ENCODE results near the gene RTTN. TPM values are rescaled to one million over a fixed set of nuclear protein-coding genes. Genes with fewer than 3 reads are reported as not detected.

RTTN gene
- total RNA-seq, 6 experiments from 2014 or later, result 7.7 to 15.9 (median 11.7) TPM

DNA sequence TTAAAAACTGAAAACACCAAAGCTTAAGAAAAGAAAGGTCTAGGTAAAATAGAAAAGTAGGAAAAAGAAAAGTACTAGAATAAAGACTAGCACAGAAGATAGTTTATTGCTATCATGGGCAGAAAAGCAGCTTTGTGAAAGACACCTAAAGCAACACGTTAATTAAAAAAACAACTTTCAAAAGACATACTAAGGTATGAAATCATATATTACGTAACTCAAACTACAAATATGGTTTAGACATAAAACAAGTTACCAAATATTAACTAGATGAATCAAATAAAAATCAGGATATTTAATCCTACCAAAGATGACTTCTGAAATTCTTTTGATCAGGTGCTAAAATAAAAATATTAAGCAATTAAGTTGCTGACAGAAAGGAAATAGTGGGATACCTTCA is 30.3 kb downstream of the RTTN start:
- Mint-ChIP-seq H3K27me3 (ENCODE audit: insufficient read depth) (no peaks in the 10 kb centered on the region), H3K4me1 (ENCODE audit: low read depth) (peaks cover 33% of the 10 kb centered on the region), H3K4me3 (no peak overlapping the region), H3K36me3 (ENCODE audit: low read depth) (peaks cover 10% of the 10 kb centered on the region; the same call in 1 of the 2 replicates), H3K27ac (no peak overlapping the region), H3K9me3 (no peaks in the 10 kb centered on the region)
- no peak for DNase-seq
- TF ChIP-seq, protein P1, sequence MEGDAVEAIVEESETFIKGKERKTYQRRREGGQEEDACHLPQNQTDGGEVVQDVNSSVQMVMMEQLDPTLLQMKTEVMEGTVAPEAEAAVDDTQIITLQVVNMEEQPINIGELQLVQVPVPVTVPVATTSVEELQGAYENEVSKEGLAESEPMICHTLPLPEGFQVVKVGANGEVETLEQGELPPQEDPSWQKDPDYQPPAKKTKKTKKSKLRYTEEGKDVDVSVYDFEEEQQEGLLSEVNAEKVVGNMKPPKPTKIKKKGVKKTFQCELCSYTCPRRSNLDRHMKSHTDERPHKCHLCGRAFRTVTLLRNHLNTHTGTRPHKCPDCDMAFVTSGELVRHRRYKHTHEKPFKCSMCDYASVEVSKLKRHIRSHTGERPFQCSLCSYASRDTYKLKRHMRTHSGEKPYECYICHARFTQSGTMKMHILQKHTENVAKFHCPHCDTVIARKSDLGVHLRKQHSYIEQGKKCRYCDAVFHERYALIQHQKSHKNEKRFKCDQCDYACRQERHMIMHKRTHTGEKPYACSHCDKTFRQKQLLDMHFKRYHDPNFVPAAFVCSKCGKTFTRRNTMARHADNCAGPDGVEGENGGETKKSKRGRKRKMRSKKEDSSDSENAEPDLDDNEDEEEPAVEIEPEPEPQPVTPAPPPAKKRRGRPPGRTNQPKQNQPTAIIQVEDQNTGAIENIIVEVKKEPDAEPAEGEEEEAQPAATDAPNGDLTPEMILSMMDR (IDR thresholded peaks at IDR 0.05), result no peak

DNA sequence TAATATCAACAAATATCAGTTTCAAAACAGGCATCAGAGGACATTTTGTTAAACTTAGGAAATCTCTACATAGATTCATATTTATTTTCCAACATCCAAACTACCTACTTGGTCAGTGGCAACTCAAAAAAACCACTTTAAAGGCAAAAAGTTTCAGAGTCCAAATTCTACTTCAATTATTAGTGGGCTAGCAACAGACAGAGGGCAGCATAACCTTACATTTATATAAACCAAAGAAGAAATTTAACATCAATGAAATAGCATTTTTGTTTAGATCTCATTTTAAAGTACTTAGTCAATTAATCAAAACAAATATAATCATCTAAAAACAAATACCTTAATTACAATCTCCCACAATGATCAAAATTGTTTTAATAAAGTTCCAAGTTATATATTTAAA is 33.3 kb downstream of the RTTN start:
- Mint-ChIP-seq H3K27ac (no peak overlapping the region), H3K36me3 (ENCODE audit: low read depth) (0 out of 2 replicates have a peak, but pooled peaks cover 5% of the 10 kb centered on the region), H3K4me1 (ENCODE audit: low read depth) (peaks cover 16% of the 10 kb centered on the region), H3K9me3 (no peaks in the 10 kb centered on the region), H3K4me3 (no peak overlapping the region), H3K27me3 (ENCODE audit: insufficient read depth) (no peaks in the 10 kb centered on the region)
- TF ChIP-seq, protein P1 (IDR thresholded peaks at IDR 0.05), result peak; percentile 81
- peak; percentile 19 for DNase-seq

DNA sequence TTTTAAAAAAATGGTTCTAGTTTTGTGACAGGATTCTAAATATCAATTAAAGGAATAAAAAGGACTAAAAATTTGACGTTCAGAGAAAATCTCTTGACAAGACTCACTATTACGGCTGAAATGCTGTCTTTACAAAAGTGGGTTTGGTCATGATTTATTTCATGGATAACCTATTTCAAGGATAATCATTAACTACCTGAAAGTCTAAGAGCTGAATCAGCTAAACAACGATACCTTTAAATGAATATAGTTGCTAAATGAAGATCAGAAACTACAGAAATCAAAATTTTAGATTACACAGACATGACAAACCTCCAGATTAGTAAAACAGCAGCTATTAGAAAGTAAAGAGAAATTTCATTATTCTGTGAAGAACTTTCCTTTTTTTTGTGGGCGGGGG is 35.7 kb downstream of the RTTN start:
- Mint-ChIP-seq H3K4me3 (no peak overlapping the region), H3K9me3 (no peaks in the 10 kb centered on the region), H3K27me3 (ENCODE audit: insufficient read depth) (no peaks in the 10 kb centered on the region), H3K27ac (no peak overlapping the region), H3K4me1 (ENCODE audit: low read depth) (peaks cover 29% of the 10 kb centered on the region), H3K36me3 (ENCODE audit: low read depth) (peaks cover 5% of the 10 kb centered on the region; the same call in 1 of the 2 replicates)
- no peak for DNase-seq
- TF ChIP-seq, protein P1 (IDR thresholded peaks at IDR 0.05), result no peak

DNA sequence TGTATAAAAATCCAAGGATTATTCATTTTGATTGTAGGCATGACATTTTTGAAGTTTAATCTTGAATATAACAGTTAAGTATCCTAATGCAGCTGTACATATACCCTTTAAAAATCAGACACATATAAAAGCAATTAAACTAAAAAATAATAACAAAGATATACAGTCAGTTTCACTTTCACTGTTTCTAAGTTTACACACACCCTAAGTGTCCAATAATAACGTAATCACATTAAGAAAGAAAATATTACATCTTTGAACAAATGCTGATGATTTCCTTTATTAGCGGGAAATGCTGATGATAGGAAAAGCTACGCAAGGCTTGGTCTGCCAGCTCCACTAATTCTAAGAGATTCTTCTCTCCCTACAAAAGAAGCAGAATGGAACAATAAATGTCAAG is 38.8 kb downstream of the RTTN start:
- TF ChIP-seq, protein P1 (IDR thresholded peaks at IDR 0.05), result no peak

DNA sequence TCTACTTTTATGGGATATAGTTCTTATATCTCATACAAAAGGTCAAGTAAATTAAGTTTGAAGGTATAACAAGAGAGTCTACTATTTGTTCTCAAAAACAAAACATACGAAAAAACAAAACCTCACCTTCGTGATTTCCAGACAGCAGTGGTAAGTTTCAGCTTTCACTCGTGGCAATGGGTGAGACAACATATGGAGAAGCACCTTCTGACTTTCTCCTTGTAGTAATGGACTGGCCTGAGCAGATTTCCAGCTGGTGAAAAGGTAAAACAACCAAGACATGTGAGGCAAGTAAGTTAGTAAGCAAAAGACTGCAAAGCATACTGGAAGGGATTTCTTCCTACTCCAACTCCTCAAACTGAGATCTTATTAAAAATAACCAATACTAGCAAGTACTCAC is 39.6 kb downstream of the RTTN start:
- TF ChIP-seq, protein P1 (IDR thresholded peaks at IDR 0.05), result no peak
- H3K36me3 Mint-ChIP-seq (ENCODE audit: low read depth), result peaks cover 31% of the 10 kb centered on the region
- H3K27me3 Mint-ChIP-seq (ENCODE audit: insufficient read depth), result no peaks in the 10 kb centered on the region
- no peak for DNase-seq
- H3K9me3 Mint-ChIP-seq, result no peaks in the 10 kb centered on the region
- H3K4me1 Mint-ChIP-seq (ENCODE audit: low read depth), result peaks cover 22% of the 10 kb centered on the region
- no peak overlapping the region for H3K4me3 Mint-ChIP-seq
- peak overlapping the region; percentile 15; the same call in 1 of the 2 replicates for H3K27ac Mint-ChIP-seq

More for the DNA sequence above, 38.8 kb downstream of the RTTN start:
- H3K27me3 Mint-ChIP-seq (ENCODE audit: insufficient read depth), result no peaks in the 10 kb centered on the region
- H3K4me3 Mint-ChIP-seq, result peak overlapping the region; percentile 62
- H3K36me3 Mint-ChIP-seq (ENCODE audit: low read depth), result peaks cover 23% of the 10 kb centered on the region
- peaks cover 16% of the 10 kb centered on the region for H3K4me1 Mint-ChIP-seq (ENCODE audit: low read depth)
- no peak for DNase-seq
- H3K27ac Mint-ChIP-seq, result peak overlapping the region; percentile 69
- no peaks in the 10 kb centered on the region for H3K9me3 Mint-ChIP-seq

Measured in HFFc6 (cell line).